Stimulated activated CD8-positive, alpha-beta memory T cell treated with anti-CD3 and anti-CD28 coated beads, Interleukin-12 subunit alpha, Interleukin-12 subunit beta, amount 100 ng/mL, for 1 hour (primary cell): ENCODE measurements around the gene ACSS1.

Source experiments
- DNase-seq: peaks from one replicate; pipeline ENCODE4 v3.0.0-alpha.2; 2020; ENCODE audit warnings: low read depth

The ACSS1 gene

GRCh38 chr20:24970754-24971153 is 87.2 kb downstream of the ACSS1 start:
- DNase-seq: no peak

- DNase-seq: no peak
Observed at GRCh38 chr20:24970030-24970553, 87.8 kb downstream of the ACSS1 start.

GRCh38 chr20:24969186-24970029 is 88.5 kb downstream of the ACSS1 start:
- DNase-seq: no peak

GRCh38 chr20:24968278-24968800 is 89.6 kb downstream of the ACSS1 start:
- no peak for DNase-seq

- DNase-seq: no peak
Observed at GRCh38 chr20:24966317-24967012, 91.5 kb downstream of the ACSS1 start.

GRCh38 chr20:24965065-24965919 is 92.6 kb downstream of the ACSS1 start:
- DNase-seq: no peak

GRCh38 chr20:24964506-24964840 is 93.5 kb downstream of the ACSS1 start:
- no peak for DNase-seq

GRCh38 chr20:24963672-24964505 is 94.0 kb downstream of the ACSS1 start:
- no peak for DNase-seq

GRCh38 chr20:24962510-24962909 is 95.4 kb downstream of the ACSS1 start:
- no peak for DNase-seq

GRCh38 chr20:24962182-24962492 is 95.8 kb downstream of the ACSS1 start:
- DNase-seq: no peak

- no peak for DNase-seq
Observed at GRCh38 chr20:24961384-24962181, 96.4 kb downstream of the ACSS1 start.

GRCh38 chr20:24960861-24961260 is 97.1 kb downstream of the ACSS1 start:
- DNase-seq: no peak

GRCh38 chr20:24960302-24960801 is 97.6 kb downstream of the ACSS1 start:
- DNase-seq: no peak

GRCh38 chr20:24959591-24960301 is 98.2 kb downstream of the ACSS1 start:
- no peak for DNase-seq

- DNase-seq: no peak
Observed at GRCh38 chr20:24958506-24959385, 99.2 kb downstream of the ACSS1 start.

- DNase-seq: no peak
Observed at GRCh38 chr20:24957326-24958016, 100.5 kb downstream of the ACSS1 start.
